Measurements from ENCODE around the gene FAM120AOS. TPM values are rescaled to one million over a fixed set of nuclear protein-coding genes. Genes with fewer than 3 reads are reported as not detected.

The FAM120AOS gene
- total RNA-seq, 1 experiment from 2014 or later, result 31.2 TPM

GRCh38 chr9:93451849-93452709, 1.3 kb downstream of the FAM120AOS start:
- BruUV-seq (replicated peaks), result no TSS peak
- peaks cover 6% of the 10 kb centered on the region; the same call in 1 of the 2 replicates for H4K20me1 ChIP-seq (ENCODE audit: insufficient read depth)
- H3K36me3 ChIP-seq (ENCODE audit: control insufficient read depth in 1 of 2, insufficient read depth in 2 of 2, low read length in 2 of 2), result peaks cover 8 to 20% of the 10 kb centered on the region in 2 experiments
- H3K79me2 ChIP-seq (ENCODE audit: insufficient read depth, low read length), result peaks cover 70% of the 10 kb centered on the region
- peaks cover 12 to 17% of the 10 kb centered on the region in 2 experiments for H3K4me1 ChIP-seq (ENCODE audit: control insufficient read depth in 1 of 2, insufficient read depth in 2 of 2, low read length in 2 of 2)
- H3K27me3 ChIP-seq (ENCODE audit: insufficient read depth, low read length), result no peaks in the 10 kb centered on the region
- ChIA-PET POLR2A (no interaction called here), RAD21 (ENCODE audit: low non-redundant PET in 1 of 2, low total read pairs in 2 of 2, uncharacterized antibody in 2 of 2, unreplicated experiment in 2 of 2) (no interaction called here), CTCF (no interaction called here)
- H3K9ac ChIP-seq (ENCODE audit: low read length), result peak overlapping the region; percentile 92
- H3K27ac ChIP-seq (ENCODE audit: low read depth, low read length), result peak overlapping the region; percentile 75
- TF ChIP-seq POLR2A (IDR thresholded peaks at IDR 0.05; ENCODE audit: borderline replicate concordance, extremely low read depth, insufficient read depth, insufficient read length) (no peak), ZFX (IDR thresholded peaks at IDR 0.05) (peak; percentile 95), SIN3A (IDR thresholded peaks at IDR 0.05; ENCODE audit: low read depth) (peak; percentile 50; the same call in 1 of the 2 replicates), MAX (IDR thresholded peaks at IDR 0.05) (peak; percentile 48; the same call in 1 of the 2 replicates), TCF7L2 (IDR thresholded peaks at IDR 0.05; ENCODE audit: borderline replicate concordance, extremely low read depth, insufficient read depth, insufficient read length) (no peak)
- H2AFZ ChIP-seq (ENCODE audit: low read depth, low read length, poor library complexity, severe bottlenecking), result no peak overlapping the region
- peak overlapping the region; percentile 74 to 84 for H3K4me3 ChIP-seq (replicated peaks in 1 of 2; ENCODE audit: low read depth in 1 of 2, low read length in 2 of 2)
- no peaks in the 10 kb centered on the region for H3K9me3 ChIP-seq (ENCODE audit: control insufficient read depth in 1 of 2, insufficient read depth in 1 of 2, low read depth in 1 of 2, low read length in 2 of 2)
- H3K9me2 ChIP-seq (ENCODE audit: insufficient read depth), result no peaks in the 10 kb centered on the region
- intact Hi-C loops (cut with micrococcal nuclease), result loop anchor here (5.0 to 10.0 kb wide), 2 partner anchors 287 to 355 kb away; partner anchors contain the start of gene CARD19
- peak overlapping the region; percentile 87 for H3K4me2 ChIP-seq (ENCODE audit: low read length)
- no peak for DNase-seq (ENCODE audit: low read depth, low spot score)
- ATAC-seq, result peak; percentile 35

GRCh38 chr9:93450945-93451815, 2.2 kb downstream of the FAM120AOS start, which contains the start of gene FAM120A:
Gene FAM120A (plus strand): TSS chr9:93451685. CDS start chr9:93451916, 231 bp downstream.
- Histone ChIP-seq H3K9ac (ENCODE audit: low read length) (peak within 1 kb of the TSS; percentile 92), H3K4me3 (replicated peaks in 1 of 2; ENCODE audit: low read depth in 1 of 2, low read length in 2 of 2) (peak within 1 kb of the TSS; percentile 74 to 87), H3K9me3 (ENCODE audit: control insufficient read depth in 1 of 2, insufficient read depth in 1 of 2, low read depth in 1 of 2, low read length in 2 of 2) (no peaks in the 10 kb centered on the region), H2AFZ (ENCODE audit: low read depth, low read length, poor library complexity, severe bottlenecking) (no peak within 1 kb of the TSS), H3K4me1 (ENCODE audit: control insufficient read depth in 1 of 2, insufficient read depth in 2 of 2, low read length in 2 of 2) (peaks cover 12 to 17% of the 10 kb centered on the region in 2 experiments), H3K4me2 (ENCODE audit: low read length) (peak within 1 kb of the TSS; percentile 94), H3K27me3 (ENCODE audit: insufficient read depth, low read length) (no peaks in the 10 kb centered on the region), H4K20me1 (ENCODE audit: insufficient read depth) (peaks cover 6% of the 10 kb centered on the region; the same call in 1 of the 2 replicates), H3K27ac (ENCODE audit: low read depth, low read length) (peak within 1 kb of the TSS; percentile 92), H3K9me2 (ENCODE audit: insufficient read depth) (no peaks in the 10 kb centered on the region), H3K36me3 (ENCODE audit: control insufficient read depth in 1 of 2, insufficient read depth in 2 of 2, low read length in 2 of 2) (peaks cover 15 to 20% of the 10 kb centered on the region in 2 experiments), H3K79me2 (ENCODE audit: insufficient read depth, low read length) (peaks cover 61% of the 10 kb centered on the region)
- DNase-seq (ENCODE audit: low read depth, low spot score) (peak; percentile 15), ATAC-seq (peak; percentile 82)
- CTCF ChIA-PET, result no interaction called here
- POLR2A ChIA-PET, result no interaction called here
- intact Hi-C loops (cut with micrococcal nuclease), result loop anchor here (5.0 to 10.0 kb wide), 2 partner anchors 286 to 354 kb away; partner anchors contain the start of gene CARD19
- RAD21 ChIA-PET (ENCODE audit: low non-redundant PET in 1 of 2, low total read pairs in 2 of 2, uncharacterized antibody in 2 of 2, unreplicated experiment in 2 of 2), result no interaction called here
- no TSS peak for BruUV-seq (replicated peaks)
- TF ChIP-seq SRF (IDR thresholded peaks at IDR 0.05; ENCODE audit: low read depth) (no peak), ELF1 (IDR thresholded peaks at IDR 0.05; ENCODE audit: borderline replicate concordance, low read depth) (no peak), MAX (IDR thresholded peaks at IDR 0.05) (peak; percentile 26; the same call in 1 of the 2 replicates), EGR1 (IDR thresholded peaks at IDR 0.05; ENCODE audit: low read depth) (peak; percentile 42; the same call in 1 of the 2 replicates), POLR2AphosphoS5 (IDR thresholded peaks at IDR 0.05; ENCODE audit: low read depth, low read length) (peak; percentile 90), ATF3 (IDR thresholded peaks at IDR 0.05) (no peak), CEBPB (IDR thresholded peaks at IDR 0.05; ENCODE audit: low read depth) (no peak), RAD21 (IDR thresholded peaks at IDR 0.05; ENCODE audit: low read depth) (no peak), SIN3A (IDR thresholded peaks at IDR 0.05; ENCODE audit: low read depth) (peak; percentile 71; the same call in 1 of the 2 replicates), ZFX (IDR thresholded peaks at IDR 0.05) (peak; percentile 88), EZH2phosphoT487 (IDR thresholded peaks at IDR 0.05; ENCODE audit: borderline replicate concordance) (no peak), ZBTB33 (IDR thresholded peaks at IDR 0.05; ENCODE audit: extremely low read depth, insufficient replicate concordance, low read length) (no peak)

Data from HCT116 (cell line).